Measurements from ENCODE around the gene C15orf39.
"Not testable (repeated sequence)": the region's sequence is repeated elsewhere in the genome, so short reads cannot be mapped to it uniquely, and the experiment has no call there.

Gene C15orf39

DNA sequence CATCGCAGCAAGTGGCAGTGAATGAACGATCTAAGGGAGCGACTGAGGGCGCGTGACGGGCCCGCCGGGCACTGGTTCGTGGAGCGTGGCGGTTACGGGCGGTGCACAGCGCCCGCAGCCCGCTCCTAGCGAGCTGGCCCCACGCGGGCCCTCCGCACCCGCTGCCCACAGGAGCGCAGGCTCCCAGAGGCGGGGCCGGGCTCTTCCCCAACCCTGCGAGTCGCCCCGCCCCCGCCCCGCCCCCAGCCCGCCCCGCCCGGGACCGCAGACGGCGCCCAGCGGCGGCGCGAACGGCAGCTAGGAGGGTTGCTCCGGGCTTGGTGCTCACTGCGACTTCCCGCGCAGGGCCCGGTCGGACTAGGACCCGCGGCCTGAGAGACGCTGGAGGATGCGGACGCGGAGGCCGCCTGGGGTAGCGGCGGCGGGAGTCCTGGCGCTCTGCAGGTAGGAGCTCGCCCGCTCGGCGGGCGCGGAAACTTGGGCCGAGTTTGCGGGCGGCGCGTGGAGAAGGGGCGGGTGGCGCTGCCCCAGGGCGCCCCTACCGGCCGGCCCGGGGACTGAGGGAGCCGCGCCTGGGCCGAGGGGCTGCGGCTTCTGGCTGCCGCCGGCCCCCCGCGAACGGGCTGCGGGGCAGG is at the start of gene C15orf39:
Gene C15orf39 (plus strand): TSS at position 267 of the 635 bp plus-strand sequence. CDS start 4,167 bp downstream, outside the sequence.
- peak; percentile 22 for DNase-seq

DNA sequence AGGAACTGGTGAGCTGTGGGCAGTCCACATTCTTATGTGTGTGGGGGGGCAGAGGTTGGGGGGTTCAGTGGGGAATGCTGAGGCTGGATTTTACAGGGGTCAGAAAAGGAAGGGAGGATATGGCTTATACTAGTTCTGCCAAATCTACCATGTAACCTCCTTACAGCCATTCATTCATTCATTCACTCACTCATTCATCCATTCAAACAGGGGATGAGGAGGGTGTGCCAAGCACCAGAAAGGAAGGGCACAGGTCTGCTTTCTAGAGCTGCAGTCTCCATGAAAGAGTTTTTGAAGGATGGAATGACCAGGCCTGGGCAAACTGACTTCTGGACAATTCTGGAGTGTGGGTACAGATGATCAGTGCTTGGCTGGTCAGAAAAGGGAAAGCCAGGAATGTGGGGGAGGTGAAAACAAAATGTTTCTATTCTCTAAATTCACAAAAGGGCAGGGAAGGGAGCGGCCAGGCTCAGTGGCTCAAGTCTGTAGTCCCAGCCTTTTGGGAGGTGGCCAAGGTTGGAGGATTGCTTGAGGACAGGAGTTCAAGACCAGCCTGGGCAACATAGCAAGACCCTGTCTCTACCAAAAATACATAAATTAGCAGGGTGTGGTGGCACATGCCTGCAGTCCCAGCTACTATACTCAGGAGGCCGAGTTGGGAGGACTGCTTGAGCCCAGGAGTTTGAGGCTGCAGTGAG is 49.2 kb upstream of the C15orf39 start:
- DNase-seq: no peak

DNA sequence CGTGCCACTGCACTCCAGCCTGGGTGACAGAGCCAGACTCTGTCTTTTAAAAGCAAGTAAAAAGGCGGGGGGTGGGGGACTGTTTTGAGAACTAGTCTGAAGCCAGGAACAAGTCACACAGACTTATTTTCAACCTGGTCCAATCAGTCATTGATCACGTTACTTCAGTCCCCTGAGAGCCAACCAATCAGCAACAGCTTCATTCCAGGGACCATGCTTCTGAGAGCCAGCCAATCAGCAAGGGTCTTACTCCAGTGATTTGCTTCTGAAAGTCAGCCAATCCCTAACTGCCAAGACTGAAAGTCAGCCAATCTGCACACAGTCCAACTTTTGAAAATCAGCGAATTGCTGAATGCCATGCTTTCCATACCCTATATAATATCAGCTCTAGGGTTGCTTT is 48.6 kb upstream of the C15orf39 start:
- DNase-seq: no peak

DNA sequence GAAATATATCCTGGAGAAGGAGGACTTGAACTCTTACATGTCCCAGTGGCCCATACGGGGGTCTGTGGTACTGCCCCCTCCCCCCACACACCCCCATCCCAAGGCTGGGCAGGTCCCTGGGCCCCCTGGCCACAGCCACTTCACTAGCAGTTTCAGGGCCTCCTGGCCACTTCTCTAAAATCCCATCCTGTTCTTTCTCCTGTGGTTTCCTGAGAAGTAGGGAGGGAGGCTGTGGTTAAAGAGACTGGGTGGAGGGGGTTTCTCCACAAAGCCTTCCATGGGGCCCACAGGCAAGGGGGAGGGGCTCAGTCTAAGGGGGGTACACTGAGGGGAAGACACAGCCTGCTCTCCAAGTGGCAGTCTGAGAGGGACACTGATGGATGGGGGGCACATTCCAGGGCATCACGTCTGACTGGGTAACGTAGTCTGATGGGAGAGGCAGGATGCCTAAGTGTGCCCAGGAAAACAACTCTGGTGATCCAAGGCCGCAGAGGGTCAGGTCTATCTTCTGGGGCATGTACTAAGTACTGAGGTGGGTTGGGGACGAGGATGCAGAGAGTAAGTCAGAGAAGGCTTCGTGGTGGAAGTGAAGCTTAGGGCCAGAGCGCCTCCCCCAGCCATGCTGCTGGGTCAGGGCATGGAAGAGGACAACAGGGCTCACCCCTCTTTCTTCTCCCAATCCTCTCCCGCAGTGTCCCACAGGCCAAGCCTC is 48.0 kb upstream of the C15orf39 start:
- DNase-seq: no peak

- no peak for DNase-seq
Observed at GRCh38 chr15:75154461-75155062, 47.1 kb upstream of the C15orf39 start.

- DNase-seq: no peak
Observed at GRCh38 chr15:75156326-75157215, 45.1 kb upstream of the C15orf39 start.

GRCh38 chr15:75158402-75158801 is 43.3 kb upstream of the C15orf39 start:
- DNase-seq: no peak

- no peak for DNase-seq
Observed at GRCh38 chr15:75159244-75159643, 42.4 kb upstream of the C15orf39 start.

GRCh38 chr15:75161106-75161916 is 40.4 kb upstream of the C15orf39 start:
- DNase-seq: no peak

DNA sequence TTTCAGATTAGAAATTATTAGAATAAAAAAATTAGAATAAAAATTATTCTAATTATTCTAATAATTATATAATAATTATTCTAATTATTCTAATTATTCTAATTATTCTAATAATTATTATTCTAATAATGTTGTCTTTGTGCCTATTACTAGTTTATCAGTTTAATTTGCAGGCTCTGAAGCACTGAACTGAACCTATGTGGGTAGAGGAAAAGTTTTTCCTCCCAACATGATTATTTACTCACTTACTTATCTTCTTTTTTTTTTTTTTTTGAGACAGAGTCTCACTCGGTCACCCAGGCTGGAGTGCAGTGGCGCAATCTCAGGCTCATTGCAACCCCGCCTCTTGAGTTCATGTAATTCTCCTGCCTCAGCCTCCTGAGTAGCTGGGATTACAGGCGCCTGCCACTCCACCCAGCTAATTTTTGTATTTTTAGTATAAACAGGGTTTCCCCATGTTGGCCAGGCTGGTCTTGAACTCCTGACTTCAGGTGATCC is 39.7 kb upstream of the C15orf39 start:
- no peak for DNase-seq

DNA sequence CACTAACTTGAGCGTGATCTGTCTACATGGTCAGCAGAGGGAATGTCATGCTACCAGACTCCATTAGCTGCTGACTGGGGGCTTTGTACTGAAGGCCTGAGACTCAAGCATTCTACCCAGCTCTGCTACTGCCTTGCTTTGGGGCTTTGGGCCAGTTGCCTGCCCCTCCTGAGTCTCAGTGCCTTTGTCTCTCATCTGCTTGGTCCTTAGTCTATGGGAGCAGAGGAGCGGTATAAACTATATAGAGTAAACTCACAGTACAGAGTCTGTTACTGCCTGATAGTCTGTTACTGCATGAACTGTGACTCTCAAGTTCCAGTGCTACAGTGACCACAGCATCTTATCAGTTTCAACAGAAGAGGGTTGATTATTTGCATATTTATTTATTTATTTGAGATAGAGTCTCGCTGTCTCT is 38.5 kb upstream of the C15orf39 start:
- DNase-seq: no peak

DNA sequence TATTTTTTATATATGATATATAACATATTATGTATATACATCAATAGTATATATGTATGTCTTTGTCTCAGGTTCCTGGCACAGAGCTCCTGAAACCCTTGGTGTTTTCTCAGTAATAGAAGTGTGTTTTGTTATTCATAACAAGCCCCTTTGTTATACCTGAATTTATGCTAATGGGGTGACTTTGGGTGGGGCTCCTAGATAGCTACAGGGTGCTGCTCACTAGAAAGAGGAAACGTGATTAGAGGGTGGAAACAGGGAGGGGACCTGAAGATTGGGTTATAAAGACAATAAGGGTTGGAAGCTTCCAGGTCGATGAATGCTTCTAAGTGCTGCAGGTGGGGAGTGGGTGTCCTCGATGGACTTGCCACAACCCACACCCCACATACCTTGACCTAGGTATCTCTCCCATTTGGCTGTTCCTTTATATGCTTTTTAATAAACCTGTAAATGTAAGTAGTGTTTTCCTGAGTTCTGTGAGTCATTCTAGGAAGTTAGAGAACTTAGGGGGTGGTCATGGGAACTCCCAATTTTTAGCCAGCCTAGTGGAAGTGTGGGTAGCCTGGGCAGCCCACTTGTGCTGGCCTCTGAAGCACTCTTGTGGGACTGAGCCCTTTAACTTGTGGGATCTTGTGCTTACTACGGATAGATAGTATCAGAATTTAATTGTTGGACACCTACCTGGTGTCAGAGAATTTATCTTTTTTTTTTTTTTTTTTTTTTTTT is 36.9 kb upstream of the C15orf39 start:
- no peak for DNase-seq

DNA sequence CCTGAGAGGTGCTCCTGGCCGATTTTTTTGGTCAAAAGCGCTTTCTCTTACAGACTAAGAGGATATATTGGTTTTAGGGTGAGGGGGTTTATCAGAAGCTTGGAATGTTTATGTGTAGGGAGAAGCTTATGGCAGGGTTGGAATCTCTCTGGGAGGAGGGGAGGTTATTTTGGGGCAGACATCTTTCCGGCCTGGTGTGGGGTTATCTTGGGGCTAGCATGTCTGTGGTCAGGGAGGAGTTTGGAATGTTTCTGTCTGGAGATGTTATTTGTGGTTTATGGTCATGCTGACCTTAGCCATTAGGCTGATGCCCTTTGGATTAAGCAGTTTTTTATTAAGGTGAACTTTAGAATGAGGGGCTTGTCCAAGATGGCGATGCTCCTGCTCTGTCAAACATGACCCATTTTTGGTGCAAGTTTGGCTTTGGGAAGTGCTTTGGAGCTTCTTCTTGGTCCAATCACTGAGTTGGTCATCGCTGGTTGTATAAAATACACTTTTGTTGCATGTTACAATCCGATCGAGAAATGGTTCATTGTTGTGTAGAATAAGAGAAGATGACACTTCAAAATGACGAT is 35.1 kb upstream of the C15orf39 start:
- not testable (repeated sequence) for DNase-seq

DNA sequence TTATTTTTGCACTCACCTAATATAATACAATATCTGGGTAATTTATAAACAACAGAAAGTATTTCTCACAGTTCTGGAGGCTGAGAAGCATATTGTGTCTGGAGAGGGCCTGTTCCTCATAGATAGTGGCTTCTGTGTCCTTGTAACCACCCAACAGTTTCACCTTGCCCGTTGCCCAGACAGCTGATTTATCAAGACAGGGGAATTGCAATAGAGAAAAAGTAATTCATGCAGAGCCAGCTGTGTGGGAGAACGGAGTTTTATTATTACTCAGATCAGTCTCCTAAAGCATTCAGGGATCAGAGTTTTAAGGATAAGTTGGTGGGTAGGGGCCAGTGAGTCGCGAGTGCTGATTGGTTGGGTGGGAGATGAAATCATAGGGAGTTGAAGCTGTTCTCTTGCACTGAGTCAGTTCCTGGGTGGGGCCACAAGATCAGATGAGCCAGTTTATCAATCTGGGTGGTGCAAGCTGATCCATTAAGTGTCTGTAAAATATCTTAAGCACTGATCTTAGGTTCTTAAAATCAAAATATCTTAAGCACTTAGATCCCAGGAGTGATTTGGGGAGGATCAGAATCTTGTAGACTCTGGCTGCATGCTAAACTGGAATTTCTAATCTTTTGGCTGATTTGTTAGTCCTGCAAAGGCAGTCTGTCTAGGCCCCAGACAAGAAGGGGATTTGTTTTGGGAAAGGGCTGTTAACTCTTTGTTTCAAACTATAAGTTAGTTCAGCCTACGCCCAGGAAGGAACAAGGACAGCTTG is 33.9 kb upstream of the C15orf39 start:
- no peak for DNase-seq

DNA sequence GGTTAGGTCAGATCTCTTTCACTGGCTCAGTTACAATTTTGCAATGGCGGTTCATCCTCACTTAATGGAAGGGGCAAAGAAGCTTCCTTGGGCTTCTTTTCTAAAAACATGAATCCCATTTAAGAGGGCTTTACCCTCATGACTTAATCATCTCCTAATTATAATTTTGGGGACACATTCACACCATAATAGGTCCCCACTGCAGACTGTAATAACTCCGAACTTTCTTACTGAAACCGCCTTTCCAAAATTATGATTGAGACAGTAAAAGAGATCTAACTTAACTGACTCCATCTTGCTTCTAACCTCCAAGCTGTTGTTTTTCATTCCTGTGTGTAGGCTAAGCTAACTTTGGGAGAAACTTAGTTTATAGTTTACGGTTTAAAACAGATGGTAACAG is 33.3 kb upstream of the C15orf39 start:
- no peak for DNase-seq

DNA sequence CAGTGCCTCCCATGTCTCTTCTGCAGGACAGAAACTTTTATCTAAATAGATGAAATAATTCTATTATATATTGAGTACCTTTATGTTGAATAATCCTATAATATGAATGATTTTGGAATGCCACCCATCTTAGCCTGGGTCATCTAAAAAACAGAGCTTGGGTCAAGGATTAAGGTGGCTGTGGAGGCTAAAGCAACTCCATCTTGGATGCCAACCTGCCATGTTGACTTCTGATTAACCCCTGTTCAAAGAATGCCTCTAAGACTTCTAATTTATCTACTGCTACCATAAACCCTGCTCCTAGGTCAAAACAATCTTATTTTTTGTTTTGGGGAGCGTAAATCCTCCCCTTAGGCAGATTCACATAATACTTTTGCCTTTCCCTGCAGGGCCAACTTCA is 31.5 kb upstream of the C15orf39 start:
- DNase-seq: no peak

DNA sequence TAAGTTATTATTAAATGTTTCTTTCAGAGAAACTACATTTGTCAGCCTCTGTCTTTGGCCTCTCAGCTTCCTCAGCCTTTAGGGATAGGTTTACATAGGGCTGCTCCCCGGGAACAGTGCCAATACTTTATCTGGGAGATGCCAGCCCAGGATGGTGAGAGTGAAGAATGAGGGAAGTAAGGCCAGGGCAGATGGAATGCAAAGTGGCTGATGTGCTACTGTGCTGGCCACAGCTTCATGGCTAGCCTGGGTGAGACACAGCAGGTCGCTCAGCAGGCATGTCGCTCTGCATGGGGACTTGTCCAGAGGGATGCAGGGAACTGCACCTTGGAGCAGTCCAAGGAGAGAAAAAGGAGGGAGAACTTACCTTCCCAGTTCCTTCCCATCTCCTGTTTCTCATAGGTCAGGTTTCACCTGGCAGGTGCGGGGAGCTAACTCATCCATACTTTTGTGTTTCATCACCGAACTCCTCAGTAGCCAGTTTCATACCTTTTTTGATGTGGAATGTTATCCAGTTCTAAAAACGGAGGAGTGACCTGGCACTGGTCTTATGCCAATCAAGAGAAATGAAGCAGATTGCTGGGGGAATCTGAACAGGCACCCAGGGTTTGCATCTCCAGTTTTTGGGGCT is 30.9 kb upstream of the C15orf39 start:
- DNase-seq: no peak

- DNase-seq: no peak
Observed at GRCh38 chr15:75171408-75171807, 30.3 kb upstream of the C15orf39 start.

DNA sequence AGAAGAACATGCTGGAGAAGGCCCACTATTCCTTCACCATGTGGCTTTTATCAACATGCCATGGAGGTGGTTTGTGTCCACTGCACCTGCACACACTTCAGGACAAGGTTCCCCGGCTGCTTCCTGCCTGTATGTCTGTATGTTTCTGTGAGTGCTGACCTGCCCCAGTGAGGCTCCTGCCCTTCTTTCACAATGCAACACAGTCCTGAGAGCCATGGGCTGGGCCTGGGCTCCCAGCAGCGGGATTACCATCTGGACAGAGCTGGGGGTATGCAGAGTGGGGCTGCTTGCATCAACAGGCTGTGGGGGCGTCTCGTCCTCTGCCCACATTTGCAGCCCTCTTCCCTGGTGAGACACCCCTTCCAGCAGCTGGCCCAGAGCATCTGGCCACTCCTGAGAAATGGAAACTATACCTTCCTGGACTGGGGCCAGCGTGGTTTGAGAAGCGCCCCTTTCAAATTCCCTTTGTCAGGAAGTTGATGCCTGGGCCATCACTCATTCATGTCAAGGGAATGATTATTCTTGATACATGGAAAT is 29.3 kb upstream of the C15orf39 start:
- DNase-seq: no peak
